HG02973 (cell line): ENCODE data around the gene FHOD3.
"Not testable (repeated sequence)": the region's sequence is repeated elsewhere in the genome, so short reads cannot be mapped to it uniquely, and the experiment has no call there.

Experiments used
- ATAC-seq: cut with Tn5 transposase; IDR thresholded peaks from one replicate; pipeline ENCODE4 v1.9.1; 2021; ENCODE audit warnings: moderate library complexity; ENCODE audit not compliant: unreplicated experiment

The FHOD3 gene

GRCh38 chr18:36761186-36761698, 463.7 kb downstream of the FHOD3 start:
- ATAC-seq: no peak

DNA sequence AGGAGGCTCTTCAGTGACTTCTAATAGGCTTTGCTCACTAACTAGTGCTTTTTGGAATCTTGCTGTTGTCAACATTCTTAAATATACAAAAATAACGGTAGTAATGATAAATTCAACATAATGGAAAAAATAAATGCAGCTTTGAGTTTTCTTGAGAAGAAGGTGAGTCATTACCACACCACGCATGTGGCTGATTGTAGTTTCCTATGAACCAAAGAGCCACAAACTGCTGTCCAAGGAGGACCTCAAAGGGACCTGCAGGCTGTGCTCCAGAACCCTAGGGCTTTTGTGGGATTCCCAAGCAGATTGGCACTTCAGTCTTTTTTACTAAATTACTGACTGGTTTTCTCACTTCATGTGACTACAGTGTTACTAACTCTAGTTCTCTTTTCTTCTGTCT, 464.6 kb downstream of the FHOD3 start:
- no peak for ATAC-seq

DNA sequence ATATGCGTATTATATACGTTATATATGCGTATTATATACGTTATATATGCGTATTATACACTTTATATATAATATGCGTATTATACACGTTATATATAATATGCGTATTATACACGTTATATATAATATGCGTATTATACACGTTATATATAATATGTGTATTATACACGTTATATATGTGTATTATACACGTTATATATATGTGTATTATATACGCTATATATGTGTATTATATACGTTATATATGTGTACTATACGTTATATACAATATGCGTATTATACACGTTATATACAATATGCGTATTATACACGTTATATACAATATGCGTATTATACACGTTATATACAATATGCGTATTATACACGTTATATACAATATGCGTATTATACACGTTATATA, 465.5 kb downstream of the FHOD3 start:
- ATAC-seq: not testable (repeated sequence)

GRCh38 chr18:36766836-36767235, 469.3 kb downstream of the FHOD3 start:
- ATAC-seq: no peak

GRCh38 chr18:36769172-36769571, 471.7 kb downstream of the FHOD3 start:
- no peak for ATAC-seq

GRCh38 chr18:36769611-36770314, 472.2 kb downstream of the FHOD3 start:
- ATAC-seq: no peak

- no peak for ATAC-seq
Measured at GRCh38 chr18:36770315-36770946, 472.9 kb downstream of the FHOD3 start.

GRCh38 chr18:36771245-36771644, 473.7 kb downstream of the FHOD3 start:
- no peak for ATAC-seq

- no peak for ATAC-seq
Measured at GRCh38 chr18:36772241-36772723, 474.8 kb downstream of the FHOD3 start.

GRCh38 chr18:36775396-36775795, 477.9 kb downstream of the FHOD3 start:
- no peak for ATAC-seq

DNA sequence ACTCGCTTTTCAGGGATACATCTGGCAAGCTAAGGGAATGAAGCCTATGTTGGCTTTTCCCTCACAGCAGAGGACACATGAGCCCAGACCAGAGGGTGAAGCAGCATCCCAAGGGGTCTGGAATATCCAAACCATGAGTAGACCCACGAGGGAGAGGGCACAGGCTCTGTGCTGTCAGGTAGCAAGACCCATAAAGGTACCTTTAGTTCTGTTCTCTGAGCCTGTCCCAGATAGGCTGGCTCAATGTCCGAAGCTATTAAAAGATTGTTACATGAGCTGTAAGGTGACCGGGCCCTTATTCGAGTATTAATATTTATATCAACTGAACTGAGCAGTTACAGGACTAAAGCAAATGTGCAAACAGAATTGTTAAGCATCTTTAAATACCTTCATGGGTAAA, 479.1 kb downstream of the FHOD3 start:
- ATAC-seq: no peak

GRCh38 chr18:36777566-36777965, 480.1 kb downstream of the FHOD3 start:
- no peak for ATAC-seq

DNA sequence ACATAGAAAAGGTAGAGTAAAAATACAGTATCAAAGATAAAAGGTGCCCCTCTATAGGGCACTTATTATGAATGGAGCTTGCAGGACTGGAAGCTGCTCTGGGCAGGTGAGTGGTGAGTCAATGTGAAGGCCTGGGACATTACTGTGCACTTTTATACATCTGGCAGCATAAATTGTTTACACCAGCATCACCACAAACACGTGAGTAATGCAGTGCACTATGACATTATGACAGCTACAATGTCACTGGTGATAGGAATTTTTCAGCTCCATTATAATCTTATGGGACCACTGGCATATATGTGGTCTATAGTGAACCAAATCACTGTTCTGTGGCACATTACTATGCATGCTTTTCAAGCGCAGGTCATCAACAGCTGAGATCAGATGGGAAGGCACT, 483.2 kb downstream of the FHOD3 start:
- no peak for ATAC-seq

DNA sequence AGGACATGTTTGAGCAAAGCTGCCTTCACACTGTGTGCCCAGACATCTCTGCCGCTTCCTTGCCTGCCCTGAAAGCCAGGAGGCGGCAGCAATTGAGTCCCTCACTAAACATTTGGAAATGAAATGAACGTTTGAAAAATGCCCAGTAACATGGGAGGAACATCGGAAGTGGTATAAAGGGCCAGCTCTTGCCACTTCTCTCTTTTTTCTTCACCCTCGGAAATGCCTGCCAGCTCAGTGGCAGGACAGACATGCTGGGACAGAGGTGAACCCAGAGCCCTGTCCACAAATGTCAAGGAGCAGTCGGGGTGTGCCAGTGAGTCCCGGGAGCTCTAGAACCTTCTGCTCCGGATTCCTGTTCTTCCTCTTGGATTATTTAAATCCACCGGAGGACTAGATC, 485.2 kb downstream of the FHOD3 start:
- ATAC-seq: no peak

- no peak for ATAC-seq
Measured at GRCh38 chr18:36783792-36784191, 486.3 kb downstream of the FHOD3 start.

- no peak for ATAC-seq
Measured at GRCh38 chr18:36786686-36787085, 489.2 kb downstream of the FHOD3 start.

- ATAC-seq: no peak
Measured at GRCh38 chr18:36792634-36793283, 495.2 kb downstream of the FHOD3 start.

DNA sequence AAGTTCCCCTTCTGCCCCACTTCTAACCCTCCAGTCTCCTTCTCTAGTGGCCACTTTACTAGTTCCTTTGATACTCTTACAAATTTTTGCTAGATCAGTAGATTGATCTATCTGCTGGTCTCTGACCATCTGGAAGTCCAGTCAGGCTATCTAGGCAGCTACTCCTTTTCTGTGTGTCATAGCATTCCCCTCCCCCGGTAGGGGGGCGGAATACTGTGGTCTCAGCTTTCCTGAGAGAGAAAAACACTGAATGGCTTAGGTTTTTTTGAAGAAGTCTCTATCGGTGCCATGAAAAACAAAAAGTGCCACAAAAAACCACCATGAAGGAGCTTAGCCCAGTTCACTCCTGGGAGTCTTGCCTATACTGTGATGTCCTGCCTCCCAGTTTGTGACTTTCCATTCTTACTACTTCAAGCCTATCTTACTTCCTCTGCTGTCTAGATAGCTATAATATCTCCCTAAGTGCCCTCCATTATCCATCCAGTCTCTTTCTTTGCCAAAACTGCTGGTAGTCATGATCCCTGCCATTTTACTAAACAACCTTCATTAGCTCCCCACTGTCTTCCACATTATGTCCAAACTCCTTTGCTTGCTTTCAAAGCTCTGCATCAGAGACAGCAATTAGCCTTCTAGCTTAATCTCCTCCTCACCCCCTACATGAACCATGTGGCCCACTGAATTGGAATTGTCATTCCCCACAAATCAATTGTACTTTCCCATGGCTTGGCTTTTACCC, 501.4 kb downstream of the FHOD3 start:
- no peak for ATAC-seq

- ATAC-seq: no peak
Measured at GRCh38 chr18:36805105-36805504, 507.6 kb downstream of the FHOD3 start.

DNA sequence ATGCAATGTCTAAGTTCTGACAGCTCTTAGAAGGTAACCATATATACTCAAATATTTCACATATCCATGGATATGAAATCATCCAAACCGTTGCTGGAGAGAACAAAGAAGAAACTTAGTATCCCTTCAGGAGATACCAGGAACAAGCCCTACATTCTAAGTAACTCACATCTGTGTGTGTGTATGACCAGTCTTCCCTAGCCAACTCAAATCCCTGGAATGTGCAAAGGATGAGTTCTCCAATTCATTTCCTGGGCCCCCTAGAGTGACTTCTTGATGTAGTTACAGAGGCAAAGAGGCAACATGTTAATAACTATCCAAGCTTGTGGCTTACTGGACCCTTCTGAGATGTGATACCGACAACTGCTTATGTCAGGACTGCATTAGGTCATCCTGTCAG, 511.2 kb downstream of the FHOD3 start:
- ATAC-seq: no peak
